PFSK-1 (cell line): ENCODE results near the gene IYD.

Experiments used
- POLR2AphosphoS5 ChIP-seq: IDR thresholded peaks from 2 replicates; pipeline ENCODE4 v1.6.1; 2012; ENCODE audit warnings: low read depth, mild to moderate bottlenecking, control low read depth, low read length, moderate library complexity
- SIN3A ChIP-seq: IDR thresholded peaks from 2 replicates; pipeline ENCODE4 v1.6.1; 2012; ENCODE audit warnings: mild to moderate bottlenecking, low read length, moderate library complexity, borderline replicate concordance; ENCODE audit not compliant: insufficient read depth
- TAF1 ChIP-seq: IDR thresholded peaks from 2 replicates; pipeline ENCODE4 v1.6.1; 2012; ENCODE audit warnings: low read length, control low read depth, borderline replicate concordance; ENCODE audit not compliant: insufficient read depth
- TF ChIP-seq, protein P1 (sequence below), 2 experiments: IDR thresholded peaks; 2 replicates each; pipeline versions ENCODE4 v1.6.1 to v1.8.0; 2011 to 2012; ENCODE audit warnings: low read depth in 2 of 2, low read length in 2 of 2, control low read depth in 1 of 2, inconsistent platforms in 1 of 2, mild to moderate bottlenecking in 1 of 2, moderate library complexity in 1 of 2; ENCODE audit not compliant: insufficient read depth in 1 of 2

- no peak for TF ChIP-seq SIN3A
- TF ChIP-seq, protein P1, sequence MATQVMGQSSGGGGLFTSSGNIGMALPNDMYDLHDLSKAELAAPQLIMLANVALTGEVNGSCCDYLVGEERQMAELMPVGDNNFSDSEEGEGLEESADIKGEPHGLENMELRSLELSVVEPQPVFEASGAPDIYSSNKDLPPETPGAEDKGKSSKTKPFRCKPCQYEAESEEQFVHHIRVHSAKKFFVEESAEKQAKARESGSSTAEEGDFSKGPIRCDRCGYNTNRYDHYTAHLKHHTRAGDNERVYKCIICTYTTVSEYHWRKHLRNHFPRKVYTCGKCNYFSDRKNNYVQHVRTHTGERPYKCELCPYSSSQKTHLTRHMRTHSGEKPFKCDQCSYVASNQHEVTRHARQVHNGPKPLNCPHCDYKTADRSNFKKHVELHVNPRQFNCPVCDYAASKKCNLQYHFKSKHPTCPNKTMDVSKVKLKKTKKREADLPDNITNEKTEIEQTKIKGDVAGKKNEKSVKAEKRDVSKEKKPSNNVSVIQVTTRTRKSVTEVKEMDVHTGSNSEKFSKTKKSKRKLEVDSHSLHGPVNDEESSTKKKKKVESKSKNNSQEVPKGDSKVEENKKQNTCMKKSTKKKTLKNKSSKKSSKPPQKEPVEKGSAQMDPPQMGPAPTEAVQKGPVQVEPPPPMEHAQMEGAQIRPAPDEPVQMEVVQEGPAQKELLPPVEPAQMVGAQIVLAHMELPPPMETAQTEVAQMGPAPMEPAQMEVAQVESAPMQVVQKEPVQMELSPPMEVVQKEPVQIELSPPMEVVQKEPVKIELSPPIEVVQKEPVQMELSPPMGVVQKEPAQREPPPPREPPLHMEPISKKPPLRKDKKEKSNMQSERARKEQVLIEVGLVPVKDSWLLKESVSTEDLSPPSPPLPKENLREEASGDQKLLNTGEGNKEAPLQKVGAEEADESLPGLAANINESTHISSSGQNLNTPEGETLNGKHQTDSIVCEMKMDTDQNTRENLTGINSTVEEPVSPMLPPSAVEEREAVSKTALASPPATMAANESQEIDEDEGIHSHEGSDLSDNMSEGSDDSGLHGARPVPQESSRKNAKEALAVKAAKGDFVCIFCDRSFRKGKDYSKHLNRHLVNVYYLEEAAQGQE (IDR thresholded peaks at IDR 0.05; ENCODE audit: insufficient read depth in 1 of 2, low read depth in 2 of 2, low read length in 2 of 2): no peak
- no peak for TF ChIP-seq POLR2AphosphoS5
- TF ChIP-seq TAF1: no peak
These were observed 48.4 kb upstream of the IYD start for GRCh38 chr6:150320442-150320841.
